ENCODE results near the gene ZNF358.

The ZNF358 gene

DNA sequence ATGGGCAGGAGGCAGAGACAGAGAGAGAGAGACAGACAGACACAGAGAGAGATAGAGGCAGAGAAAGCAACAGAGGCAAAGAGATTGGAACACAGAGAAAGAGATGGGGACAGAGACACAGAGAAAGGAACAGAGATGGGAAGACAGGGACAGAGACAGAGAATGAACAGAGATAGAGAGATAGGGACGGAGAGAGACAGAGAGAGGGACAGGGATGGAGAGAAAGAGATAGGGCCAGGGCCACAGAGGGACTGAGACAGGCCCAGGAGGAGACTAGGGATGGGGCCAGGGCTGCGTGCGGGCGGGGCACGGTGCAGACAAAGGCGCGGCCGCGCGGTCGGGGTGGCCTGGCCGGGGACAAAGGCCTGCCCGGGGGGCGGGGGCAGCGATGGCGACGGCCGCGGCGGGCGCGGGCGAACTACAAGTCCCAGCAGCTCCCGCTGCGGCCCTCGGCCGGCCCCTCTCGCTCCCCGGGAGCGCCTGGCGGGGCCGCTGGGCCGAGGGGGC, at the start of gene ZNF358:
TSS of gene ZNF358 (plus strand) at position 459 of the 507 bp plus-strand sequence. CDS start 3,140 bp downstream, outside the sequence.
- DNase-seq (ENCODE audit: low spot score) = peak; percentile 66

DNA sequence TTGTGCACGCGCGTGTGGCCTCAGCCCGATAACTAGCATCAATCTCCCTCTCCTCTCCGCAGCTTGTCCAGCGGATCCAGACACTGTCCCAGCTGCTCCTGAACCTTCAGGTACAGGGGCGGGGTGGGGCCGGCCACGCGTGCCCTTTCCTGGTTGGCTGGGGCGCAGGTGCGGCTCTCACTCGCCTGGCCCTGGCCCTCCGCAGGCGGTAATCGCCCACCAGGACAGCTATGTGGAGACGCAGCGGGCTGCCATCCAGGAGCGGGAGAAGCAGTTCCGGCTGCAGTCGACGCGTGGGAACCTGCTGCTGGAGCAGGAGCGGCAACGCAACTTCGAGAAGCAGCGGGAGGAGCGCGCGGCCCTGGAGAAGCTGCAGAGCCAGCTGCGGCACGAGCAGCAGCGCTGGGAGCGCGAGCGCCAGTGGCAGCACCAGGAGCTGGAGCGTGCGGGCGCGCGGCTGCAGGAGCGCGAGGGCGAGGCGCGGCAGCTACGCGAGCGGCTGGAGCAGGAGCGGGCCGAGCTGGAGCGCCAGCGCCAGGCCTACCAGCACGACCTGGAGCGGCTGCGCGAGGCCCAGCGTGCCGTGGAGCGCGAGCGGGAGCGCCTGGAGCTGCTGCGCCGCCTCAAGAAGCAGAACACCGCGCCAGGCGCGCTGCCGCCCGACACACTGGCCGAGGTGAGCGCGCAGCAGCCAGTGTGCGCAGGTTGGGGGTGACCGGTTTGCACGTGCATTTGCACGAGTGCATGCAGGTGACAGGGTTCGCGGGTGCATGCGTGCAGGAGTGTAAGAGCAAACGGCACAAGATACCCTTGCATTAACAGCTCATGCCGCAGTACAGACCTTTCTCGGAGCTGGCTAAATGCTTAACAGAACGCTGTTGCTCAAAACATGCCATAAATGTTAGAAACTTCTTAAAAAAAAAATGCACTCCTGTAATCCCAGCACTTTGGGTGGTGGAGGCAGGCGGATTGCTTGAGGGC, 48.6 kb upstream of the ZNF358 start:
- DNase-seq (ENCODE audit: low spot score) = no peak

DNA sequence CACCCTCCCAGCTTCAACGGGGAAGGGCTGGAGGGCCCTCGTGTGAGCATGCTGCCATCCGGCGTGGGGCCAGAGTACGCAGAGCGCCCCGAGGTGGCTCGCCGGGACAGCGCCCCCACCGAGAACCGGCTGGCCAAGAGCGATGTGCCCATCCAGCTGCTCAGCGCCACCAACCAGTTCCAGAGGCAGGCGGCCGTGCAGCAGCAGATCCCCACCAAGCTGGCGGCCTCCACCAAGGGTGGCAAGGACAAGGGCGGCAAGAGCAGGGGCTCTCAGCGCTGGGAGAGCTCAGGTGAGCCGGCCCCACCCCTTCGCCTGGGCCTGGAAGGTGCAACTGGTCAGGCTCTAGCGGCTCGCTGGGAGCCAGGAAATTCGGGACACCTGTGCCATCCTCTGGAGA, 47.1 kb upstream of the ZNF358 start:
- no peak for DNase-seq (ENCODE audit: low spot score)

GRCh38 chr19:7469669-7470285, 46.1 kb upstream of the ZNF358 start:
- no peak for DNase-seq (ENCODE audit: low spot score)

- DNase-seq (ENCODE audit: low spot score) = no peak
These were observed 45.2 kb upstream of the ZNF358 start for GRCh38 chr19:7470540-7471305.

DNA sequence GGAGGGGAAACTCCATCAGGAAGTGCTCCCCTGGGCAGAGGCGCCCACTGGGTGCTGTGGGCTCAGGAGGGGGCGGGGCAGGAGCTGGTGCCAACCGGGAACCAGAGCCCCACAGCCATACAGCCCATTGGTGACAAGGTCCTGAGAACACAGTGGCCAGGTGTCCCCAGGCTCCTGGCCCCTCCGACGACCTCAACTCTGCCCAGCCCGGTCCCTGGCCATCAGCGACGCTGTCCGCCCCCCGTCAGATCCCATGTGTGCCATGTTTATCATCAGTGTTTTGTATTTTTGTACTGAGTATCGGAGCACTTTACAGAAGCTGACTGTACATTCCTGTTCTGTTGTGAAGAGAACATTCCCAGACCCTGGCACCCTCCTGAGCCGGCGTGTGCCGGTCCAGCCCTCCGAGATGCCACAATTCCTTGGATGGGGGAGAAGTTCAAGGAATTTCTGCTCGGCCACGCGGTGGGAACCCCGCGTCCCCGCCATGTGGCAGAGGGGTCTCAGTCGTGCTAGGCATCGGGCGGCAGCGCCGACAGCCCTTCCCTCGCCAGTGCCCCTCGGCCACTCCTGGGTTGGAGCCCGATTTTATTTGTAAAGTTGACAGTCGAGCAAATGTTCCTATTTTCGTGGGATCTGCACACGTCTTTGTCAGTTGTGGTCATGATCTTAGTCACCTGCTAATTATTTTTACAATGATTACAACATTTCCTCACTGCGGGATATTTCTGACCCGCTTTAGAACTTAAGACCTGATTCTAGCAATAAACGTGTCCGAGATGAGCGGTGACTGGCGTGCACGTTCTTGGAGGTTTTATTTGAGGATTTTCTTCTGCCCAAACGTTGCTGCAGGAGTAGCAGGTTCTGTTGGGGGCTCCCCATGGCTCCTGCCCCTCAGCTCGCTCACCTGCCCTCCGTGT, 43.9 kb upstream of the ZNF358 start:
- no peak for DNase-seq (ENCODE audit: low spot score)

- no peak for DNase-seq (ENCODE audit: low spot score)
These were observed 40.2 kb upstream of the ZNF358 start for GRCh38 chr19:7475665-7476064.

- DNase-seq (ENCODE audit: low spot score) = no peak
These were observed 39.7 kb upstream of the ZNF358 start for GRCh38 chr19:7476241-7476640.

DNA sequence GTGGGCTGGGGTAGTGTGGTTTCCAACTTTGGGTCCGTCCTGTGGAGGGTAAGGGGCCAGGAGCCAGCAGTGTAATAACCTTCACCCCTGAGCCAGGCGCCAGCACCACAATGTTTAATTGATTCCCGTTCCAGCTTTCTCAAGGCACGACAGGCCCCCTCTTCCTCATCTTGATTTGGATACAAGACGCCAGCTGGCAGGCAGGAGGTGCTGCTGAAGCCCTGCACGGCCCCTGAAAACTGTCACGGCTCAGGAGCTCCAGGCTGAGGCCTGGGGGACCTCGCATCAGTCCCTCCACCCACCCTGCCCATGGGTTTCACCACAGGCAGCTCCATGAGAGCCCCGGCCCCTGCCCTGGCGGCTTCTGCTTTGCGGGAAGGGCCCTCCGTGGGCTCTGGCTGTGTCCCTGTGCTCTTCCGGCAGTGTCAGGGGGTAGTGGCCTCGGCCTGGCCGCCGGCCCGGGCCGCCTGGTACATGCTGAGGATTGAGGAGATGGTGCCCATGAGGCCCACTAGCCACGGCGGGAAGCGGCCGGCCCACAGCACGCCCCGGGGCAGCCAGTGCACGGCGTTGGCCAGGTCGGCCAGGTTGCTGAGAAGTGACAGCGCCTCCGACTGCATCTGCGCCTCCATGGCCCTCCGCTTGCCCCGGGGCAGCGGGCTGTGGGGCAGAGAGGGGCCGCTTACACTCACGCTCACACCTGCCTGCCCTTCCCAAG, 39.0 kb upstream of the ZNF358 start:
- DNase-seq (ENCODE audit: low spot score) = no peak

DNA sequence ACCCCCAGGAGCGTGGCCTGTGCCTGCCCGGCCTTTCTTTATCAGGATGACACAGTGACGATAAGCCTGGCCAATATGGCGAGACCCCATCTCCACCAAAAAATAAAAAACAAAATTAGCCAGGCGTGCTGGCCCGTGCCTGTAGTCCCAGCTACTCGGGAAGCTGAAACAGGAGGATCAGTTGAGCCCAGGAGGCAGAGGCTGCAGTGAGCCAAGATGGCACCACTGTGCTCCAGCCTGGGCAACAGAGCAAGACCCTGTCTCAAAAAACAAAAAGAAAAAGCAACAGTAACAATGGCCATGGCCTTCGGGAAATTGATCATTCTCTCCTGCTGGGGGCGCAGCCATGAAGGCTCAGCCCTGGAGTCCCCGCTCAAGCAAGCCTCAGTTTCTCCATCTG, 38.1 kb upstream of the ZNF358 start:
- DNase-seq (ENCODE audit: low spot score) = no peak

DNA sequence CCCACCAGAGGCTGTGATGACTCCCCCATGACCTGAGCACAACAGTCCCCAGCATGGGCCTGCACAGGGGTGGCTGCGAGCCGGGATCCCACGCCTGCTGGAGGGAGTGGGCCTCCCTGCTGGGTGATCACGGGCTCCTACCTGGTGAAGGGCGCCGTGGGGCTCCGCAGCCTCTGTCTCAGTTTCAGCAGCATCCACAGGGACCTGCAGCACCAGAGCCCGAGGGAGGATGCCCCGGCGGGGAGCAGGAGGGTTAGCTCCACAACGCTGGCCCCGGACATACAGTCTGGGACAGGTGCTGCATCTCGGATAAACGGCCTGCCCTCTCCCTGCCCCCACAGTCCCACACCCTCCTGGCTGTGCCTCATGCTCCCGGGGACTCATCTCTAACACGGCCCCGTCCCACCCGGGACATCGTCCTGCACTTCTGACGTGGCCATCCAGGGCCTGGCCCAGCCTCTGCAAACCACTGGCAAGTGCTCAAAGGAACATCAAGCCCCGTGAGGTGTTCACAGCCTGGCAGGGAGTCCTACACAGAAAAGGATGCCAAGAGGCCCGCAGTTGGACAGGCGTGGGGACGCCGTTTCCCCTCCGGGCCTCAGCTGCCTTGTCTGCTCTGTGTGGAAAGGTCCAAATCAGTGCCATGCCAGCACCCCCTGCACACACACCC, 37.6 kb upstream of the ZNF358 start:
- DNase-seq (ENCODE audit: low spot score) = no peak

- DNase-seq (ENCODE audit: low spot score) = no peak
These were observed 37.1 kb upstream of the ZNF358 start for GRCh38 chr19:7478843-7479227.

DNA sequence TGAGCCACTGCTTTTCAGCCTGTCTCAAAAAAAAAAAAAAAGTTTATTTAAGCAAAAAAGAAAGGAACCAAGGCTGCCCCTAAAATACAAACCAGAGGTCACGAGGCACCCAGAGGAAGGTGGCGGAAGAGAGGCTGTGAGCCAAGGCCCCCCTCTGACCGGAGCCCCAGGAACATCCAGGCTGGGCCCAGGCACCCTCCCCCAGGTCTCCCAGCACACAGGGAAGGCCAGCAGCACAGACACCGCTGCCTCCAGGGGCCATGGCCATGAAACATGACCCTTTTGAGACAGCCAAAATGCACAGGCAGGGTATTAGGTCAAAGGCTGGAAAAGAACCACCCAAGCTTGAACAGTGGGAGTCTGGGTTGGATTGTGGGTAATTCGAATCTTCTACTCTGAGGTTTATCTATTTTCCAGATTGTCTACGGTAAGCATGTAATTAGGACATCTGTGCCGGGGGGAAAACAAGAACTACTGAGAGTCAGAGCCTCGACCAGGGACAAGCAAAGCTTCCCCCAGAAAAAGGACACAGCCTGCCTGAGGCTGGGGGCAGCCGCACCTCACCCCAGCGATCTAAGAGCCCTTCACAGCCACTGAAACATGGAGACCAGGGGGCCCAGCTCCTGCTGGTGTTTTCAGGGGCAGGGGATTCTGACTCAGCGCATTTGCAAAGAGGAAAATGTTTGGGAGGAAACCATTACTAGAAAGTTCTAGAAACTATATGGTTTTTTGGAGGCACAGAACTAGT, 35.5 kb upstream of the ZNF358 start:
- DNase-seq (ENCODE audit: low spot score) = no peak

DNA sequence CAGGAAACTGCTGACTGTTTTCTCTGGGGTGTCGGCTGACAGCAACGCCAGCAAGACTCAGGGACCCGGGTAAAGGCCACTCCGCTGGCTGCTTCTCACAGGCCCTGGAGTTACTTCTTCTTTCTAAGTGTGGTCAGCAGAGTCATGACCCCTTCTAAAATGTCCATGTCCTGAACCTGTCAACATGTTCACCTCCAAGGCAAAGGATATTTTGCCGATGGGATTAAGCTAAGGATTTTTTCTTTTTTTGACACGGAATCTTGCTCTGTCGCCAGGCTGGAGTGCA, 35.0 kb upstream of the ZNF358 start:
- DNase-seq (ENCODE audit: low spot score) = no peak

DNA sequence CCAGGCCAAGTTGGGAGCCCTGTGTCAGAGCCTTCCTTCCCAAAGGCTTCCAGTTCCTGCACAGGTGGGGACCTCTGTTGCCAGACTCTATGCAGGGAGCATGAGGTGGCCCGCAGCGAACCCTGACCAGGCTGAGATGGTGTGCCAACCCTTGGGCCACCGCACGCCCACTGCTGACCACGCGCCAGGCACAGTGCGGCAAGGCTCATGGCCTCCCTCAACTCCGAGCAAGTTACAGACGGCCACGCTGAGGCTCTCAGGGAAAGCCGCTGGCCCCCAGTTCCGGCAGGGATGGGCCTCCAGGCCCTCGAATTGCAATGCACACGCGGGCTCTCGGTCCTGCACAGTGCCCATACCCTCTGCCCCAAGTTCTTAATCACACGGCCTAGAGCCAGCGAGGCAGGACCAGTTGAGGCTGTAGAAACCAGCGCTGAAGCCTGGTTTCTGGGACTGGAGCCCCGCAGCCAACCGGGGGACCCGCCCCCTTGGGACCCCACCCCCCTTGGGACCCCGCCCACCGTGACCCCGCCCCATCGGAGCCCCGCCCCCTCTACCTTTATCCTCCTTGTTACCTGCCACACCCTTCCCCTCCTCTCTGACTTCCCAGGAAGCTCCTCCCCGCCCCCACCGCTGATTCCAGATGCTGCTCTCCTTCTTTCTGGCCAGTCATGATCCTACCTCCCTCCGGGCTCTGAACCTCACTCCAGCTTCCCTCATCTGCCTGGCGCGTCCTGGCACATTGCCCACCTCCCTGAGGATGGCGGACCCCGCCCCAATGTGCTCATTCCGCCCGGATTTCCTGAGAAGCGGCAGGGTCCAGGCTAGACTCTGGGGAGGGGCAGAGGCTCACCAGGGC, 33.1 kb upstream of the ZNF358 start:
- DNase-seq (ENCODE audit: low spot score) = peak; percentile 55

DNA sequence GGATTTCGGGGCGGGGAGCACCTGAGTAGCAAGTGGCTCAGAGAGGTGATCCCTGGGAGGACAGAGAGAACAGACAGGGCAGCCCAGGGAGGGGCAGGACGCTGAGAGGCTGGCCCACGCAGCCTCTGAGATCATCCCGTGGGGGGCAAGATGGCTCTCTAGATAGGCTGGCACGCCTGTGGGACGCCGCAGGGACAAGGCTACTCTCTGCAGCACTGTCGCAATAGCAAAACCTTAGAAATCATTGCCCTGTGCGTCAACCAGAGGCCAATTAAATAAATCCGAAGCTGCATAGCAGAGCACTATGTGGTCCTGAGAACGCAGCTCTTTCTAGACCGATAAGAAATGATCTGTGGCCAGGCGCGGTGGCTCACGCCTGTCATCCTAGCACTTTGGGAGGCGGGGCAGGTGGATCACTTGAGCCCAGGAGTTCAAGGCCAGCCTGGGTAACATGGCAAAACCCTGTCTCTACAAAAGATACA, 32.1 kb upstream of the ZNF358 start:
- DNase-seq (ENCODE audit: low spot score) = no peak

GRCh38 chr19:7486923-7487322, 29.0 kb upstream of the ZNF358 start:
- DNase-seq (ENCODE audit: low spot score) = no peak

DNA sequence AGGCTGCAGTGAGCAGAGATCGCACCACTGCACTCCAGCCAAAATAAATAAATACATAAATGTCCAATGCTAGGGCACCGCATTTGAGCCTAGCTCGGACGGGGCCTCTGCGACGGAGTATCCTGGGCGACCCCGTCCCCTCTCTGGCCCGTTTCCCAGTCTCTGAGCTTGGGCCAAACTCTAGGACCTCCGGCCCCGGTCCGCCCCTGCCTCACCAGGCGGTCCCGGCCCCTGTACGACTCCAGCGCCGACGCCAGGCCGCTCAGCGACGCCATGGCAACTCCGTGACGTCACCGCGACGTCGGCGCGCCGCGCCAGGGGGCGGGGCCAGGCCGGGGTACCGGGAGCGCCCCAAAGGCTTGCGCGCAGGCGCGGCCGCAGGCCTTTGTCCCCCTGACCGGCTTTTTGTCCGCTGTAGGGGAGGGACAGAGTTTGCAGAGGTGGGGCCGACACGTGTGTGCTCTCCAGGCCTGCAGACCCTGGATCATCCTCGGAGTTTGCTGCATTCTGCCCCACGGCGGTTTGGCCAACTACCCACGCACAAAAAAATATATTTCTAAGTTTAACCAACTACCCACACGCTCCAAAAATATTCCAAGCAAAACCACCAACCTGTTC, 27.1 kb upstream of the ZNF358 start, which contains the start of gene PEX11G:
TSS of gene PEX11G (minus strand) at position 300 of the 618 bp plus-strand sequence. CDS start at position 275, 25 bp downstream.
- peak; percentile 85 for DNase-seq (ENCODE audit: low spot score)

Measured in SW480 (cell line).